OCI-LY7 (cell line): Measurements from ENCODE around the gene IGF1R. TPM values are rescaled to one million over a fixed set of nuclear protein-coding genes. Genes with fewer than 3 reads are reported as not detected.

Experiments used
- BruUV-seq: library from RNA; stranded (reverse); fragments of 400-500 nt; replicated peaks from 2 replicates; lab custom pipeline; 2021; lab: Mats Ljungman, UMichigan
- CTCF ChIA-PET: fragments of 300-600 bp; sonication (Branson Sonifier 250); formaldehyde crosslinking; loops from one replicate; lab custom pipeline; 2022; ENCODE audit warnings: antibody characterized with exemption; ENCODE audit not compliant: unreplicated experiment; lab: Charles Lee
- POLR2A ChIA-PET: fragments of 300-600 bp; sonication (Branson Sonifier 250); formaldehyde crosslinking; loops from one replicate; lab custom pipeline; 2022; ENCODE audit warnings: antibody characterized with exemption; lab: Charles Lee
- DNase-seq: peaks from one replicate; pipeline ENCODE4 v3.0.0-alpha.2; 2015; ENCODE audit warnings: low spot score
- H2AFZ ChIP-seq: fragments of 200-600 bp; sonication (generic), shearing (Covaris generic); 2 replicates; pipeline ENCODE4 v1.6.1; 2014; ENCODE audit warnings: mild to moderate bottlenecking, antibody characterized with exemption, low read length, moderate library complexity
- H3K27ac ChIP-seq: fragments of 200-600 bp; sonication (generic); 2 replicates; pipeline ENCODE4 v1.5.1; 2014; ENCODE audit warnings: mixed run types, low read depth, mild to moderate bottlenecking, moderate library complexity, low read length, inconsistent platforms; ENCODE audit not compliant: poor library complexity, severe bottlenecking
- H3K36me3 ChIP-seq: fragments of 200-600 bp; sonication (generic); 2 replicates; pipeline ENCODE4 v1.6.1; 2014; ENCODE audit warnings: mild to moderate bottlenecking, antibody characterized with exemption, low read length, moderate library complexity, mixed read lengths; ENCODE audit not compliant: insufficient read depth
- H3K4me1 ChIP-seq: fragments of 200-600 bp; sonication (generic); 2 replicates; pipeline ENCODE4 v1.5.1; 2014; ENCODE audit warnings: mild to moderate bottlenecking, low read length; ENCODE audit not compliant: insufficient read depth, poor library complexity, severe bottlenecking
- H3K4me2 ChIP-seq: fragments of 200-600 bp; sonication (generic); 2 replicates; pipeline ENCODE4 v1.6.1; 2014; ENCODE audit warnings: mild to moderate bottlenecking, low read length
- H3K4me3 ChIP-seq: fragments of 200-600 bp; sonication (generic); 2 replicates; pipeline ENCODE4 v1.5.1; 2014; ENCODE audit warnings: mild to moderate bottlenecking, low read depth, low read length; ENCODE audit not compliant: poor library complexity, severe bottlenecking
- H3K79me2 ChIP-seq: fragments of 200-600 bp; sonication (generic); 2 replicates; pipeline ENCODE4 v1.6.1; 2016; ENCODE audit warnings: low read depth, mild to moderate bottlenecking, low read length, moderate library complexity, mixed read lengths; ENCODE audit not compliant: insufficient read depth
- H3K9me2 ChIP-seq: fragments of 200-600 bp; sonication (generic); 2 replicates; pipeline ENCODE4 v1.6.1; 2016; ENCODE audit warnings: mild to moderate bottlenecking, low read length, mixed read lengths; ENCODE audit not compliant: insufficient read depth
- H3K9me3 ChIP-seq: fragments of 200-600 bp; sonication (generic); 2 replicates; pipeline ENCODE4 v1.6.1; 2014; ENCODE audit warnings: mild to moderate bottlenecking, mixed run types, low read length, mixed read lengths
- H4K20me1 ChIP-seq: fragments of 200-600 bp; sonication (generic); 2 replicates; pipeline ENCODE4 v1.6.1; 2014; ENCODE audit warnings: mild to moderate bottlenecking, antibody characterized with exemption, low read length, moderate library complexity, mixed read lengths; ENCODE audit not compliant: insufficient read depth
- EZH2phosphoT487 ChIP-seq: fragments of 200-600 bp; sonication (generic); IDR thresholded peaks from 2 replicates; pipeline ENCODE4 v1.6.1; 2018; ENCODE audit warnings: low read depth, borderline replicate concordance, mild to moderate bottlenecking, mixed run types, antibody characterized with exemption, low read length, moderate library complexity, mixed read lengths
- intact Hi-C: fragments of 100-400 bp; cut with micrococcal nuclease; formaldehyde crosslinking; loops from one replicate; pipeline ENCODE4 v1.10.0; 2022; ENCODE audit not compliant: unreplicated experiment
- total RNA-seq, 2 experiments: library from RNA; depleted of rRNA in 1 of 2; stranded (reverse); fragments of >200 nt in 1 of 2; shearing (Covaris generic) in 1 of 2; gene quantifications; 2 replicates each; pipeline ENCODE4 v1.2.3, GENCODE V29; 2014 to 2022
- TF ChIP-seq, protein P1 (sequence below): fragments of 200-600 bp; sonication (generic); conservative IDR thresholded peaks from 2 replicates; pipeline ENCODE4 v1.5.1; 2014; ENCODE audit warnings: mild to moderate bottlenecking, antibody characterized with exemption, low read length, moderate library complexity, mixed read lengths

IGF1R gene
- total RNA-seq, 2 experiments from 2014 or later: 26.5 to 29.1 TPM

DNA sequence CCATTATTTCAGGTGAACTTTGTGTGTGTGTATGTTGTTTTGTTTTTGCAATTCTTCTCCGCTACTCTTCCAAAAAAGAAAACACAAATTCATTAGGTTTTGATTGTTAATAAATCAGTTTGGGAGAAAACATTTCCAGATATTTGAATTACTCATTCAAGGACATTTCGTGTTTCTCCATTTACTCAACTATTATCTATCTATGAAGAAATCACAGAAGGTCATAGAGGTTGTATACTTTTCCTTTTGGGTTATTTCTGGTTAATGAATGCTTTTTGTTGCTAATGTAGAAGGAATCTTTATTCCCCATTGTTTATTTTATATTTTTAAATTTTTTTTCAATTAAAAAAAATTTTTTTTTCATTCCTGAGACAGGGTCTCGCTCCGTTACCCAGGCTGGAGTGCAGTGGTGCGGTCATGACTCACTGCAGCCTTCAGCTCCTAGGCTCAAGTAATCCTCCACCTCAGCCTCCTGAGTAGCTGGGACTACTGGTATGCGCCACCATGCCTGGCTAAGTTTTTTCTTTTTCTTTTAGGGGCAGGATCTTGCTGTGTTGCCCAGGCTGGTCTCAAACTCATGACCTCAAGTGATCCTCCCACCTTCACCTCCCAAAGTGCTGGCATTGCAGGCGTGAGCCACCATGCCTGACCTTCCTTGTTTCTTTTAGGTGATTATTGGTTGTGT, 28.4 kb downstream of the IGF1R start:
- DNase-seq: no peak
- ChIA-PET POLR2A (no interaction called here), CTCF (no interaction called here)
- Histone ChIP-seq H3K9me2 (no peaks in the 10 kb centered on the region), H3K9me3 (no peaks in the 10 kb centered on the region), H3K79me2 (no peaks in the 10 kb centered on the region), H3K36me3 (no peaks in the 10 kb centered on the region), H3K27ac (no peak overlapping the region), H3K4me1 (no peaks in the 10 kb centered on the region), H3K4me3 (no peak overlapping the region), H2AFZ (no peak overlapping the region), H4K20me1 (peaks cover 17% of the 10 kb centered on the region; the same call in 1 of the 2 replicates), H3K4me2 (no peak overlapping the region)
- no peak for TF ChIP-seq EZH2phosphoT487
- TF ChIP-seq, protein P1, sequence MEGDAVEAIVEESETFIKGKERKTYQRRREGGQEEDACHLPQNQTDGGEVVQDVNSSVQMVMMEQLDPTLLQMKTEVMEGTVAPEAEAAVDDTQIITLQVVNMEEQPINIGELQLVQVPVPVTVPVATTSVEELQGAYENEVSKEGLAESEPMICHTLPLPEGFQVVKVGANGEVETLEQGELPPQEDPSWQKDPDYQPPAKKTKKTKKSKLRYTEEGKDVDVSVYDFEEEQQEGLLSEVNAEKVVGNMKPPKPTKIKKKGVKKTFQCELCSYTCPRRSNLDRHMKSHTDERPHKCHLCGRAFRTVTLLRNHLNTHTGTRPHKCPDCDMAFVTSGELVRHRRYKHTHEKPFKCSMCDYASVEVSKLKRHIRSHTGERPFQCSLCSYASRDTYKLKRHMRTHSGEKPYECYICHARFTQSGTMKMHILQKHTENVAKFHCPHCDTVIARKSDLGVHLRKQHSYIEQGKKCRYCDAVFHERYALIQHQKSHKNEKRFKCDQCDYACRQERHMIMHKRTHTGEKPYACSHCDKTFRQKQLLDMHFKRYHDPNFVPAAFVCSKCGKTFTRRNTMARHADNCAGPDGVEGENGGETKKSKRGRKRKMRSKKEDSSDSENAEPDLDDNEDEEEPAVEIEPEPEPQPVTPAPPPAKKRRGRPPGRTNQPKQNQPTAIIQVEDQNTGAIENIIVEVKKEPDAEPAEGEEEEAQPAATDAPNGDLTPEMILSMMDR: no peak
- intact Hi-C loops: no loop called here
- no TSS peak for BruUV-seq

DNA sequence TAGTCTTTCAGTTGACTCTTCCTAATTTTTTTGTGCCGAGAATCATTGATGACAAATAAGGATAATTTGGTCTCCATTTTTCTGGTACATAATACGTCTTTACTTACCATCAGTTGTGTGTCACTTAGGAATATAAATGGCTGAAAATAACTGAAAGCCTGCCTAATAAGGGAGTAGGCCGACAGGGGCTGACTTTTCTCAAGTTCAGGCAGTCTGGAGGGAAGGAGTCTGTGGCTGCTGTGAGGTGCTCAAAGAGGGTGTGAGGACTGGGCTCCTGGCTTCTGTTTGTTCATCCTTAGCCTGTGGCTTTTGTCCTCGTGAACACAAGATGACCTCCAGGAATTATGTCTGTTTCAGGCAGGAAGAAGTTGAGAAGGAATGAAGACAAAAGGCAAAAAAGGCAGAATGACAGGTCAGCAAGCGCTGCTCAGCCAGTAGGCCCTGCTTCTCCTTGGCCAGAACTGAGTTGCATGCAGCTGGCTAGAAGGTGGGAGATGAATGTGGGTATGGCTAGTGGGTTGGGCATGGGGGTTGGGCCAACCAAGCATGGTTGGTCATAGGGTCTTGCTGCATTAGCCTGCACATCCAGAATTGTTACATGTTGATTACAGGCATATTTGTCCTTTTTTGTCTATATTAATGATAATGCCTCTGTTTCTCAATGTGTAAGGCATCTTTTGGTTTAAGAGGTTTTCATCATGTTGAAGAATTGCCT, 29.2 kb downstream of the IGF1R start:
- Histone ChIP-seq H4K20me1 (peaks cover 20% of the 10 kb centered on the region; the same call in 1 of the 2 replicates), H3K9me2 (no peaks in the 10 kb centered on the region), H3K36me3 (no peaks in the 10 kb centered on the region), H3K9me3 (no peaks in the 10 kb centered on the region), H2AFZ (no peak overlapping the region), H3K4me2 (no peak overlapping the region), H3K4me1 (no peaks in the 10 kb centered on the region), H3K79me2 (no peaks in the 10 kb centered on the region), H3K27ac (no peak overlapping the region), H3K4me3 (no peak overlapping the region)
- no TSS peak for BruUV-seq
- POLR2A ChIA-PET: no interaction called here
- no peak for TF ChIP-seq EZH2phosphoT487
- TF ChIP-seq, protein P1: no peak
- DNase-seq: no peak
- CTCF ChIA-PET: no interaction called here
- intact Hi-C loops: no loop called here

DNA sequence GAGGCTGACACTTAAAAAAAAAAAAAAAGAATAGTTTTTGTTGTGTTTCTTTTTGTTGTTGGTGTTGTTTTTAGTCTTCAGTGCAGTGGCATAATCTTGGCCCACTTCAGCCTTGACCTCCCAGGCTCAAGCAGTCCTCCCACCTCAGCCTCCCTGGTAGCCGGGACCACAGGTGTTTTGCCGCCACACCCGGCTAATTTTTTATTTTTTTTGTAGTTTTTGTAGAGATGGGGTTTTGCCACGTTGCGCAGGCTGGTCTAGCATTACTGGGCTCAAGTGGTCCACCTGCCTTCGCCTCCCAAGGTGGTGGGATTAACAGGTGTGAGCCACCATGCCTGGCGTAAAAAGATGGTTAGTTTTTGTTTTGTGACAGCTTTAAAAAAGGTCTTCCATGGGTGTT, 30.1 kb downstream of the IGF1R start:
- no peak for DNase-seq
- peaks cover 17% of the 10 kb centered on the region; the same call in 1 of the 2 replicates for H4K20me1 ChIP-seq
- no peak overlapping the region for H2AFZ ChIP-seq
- no peaks in the 10 kb centered on the region for H3K36me3 ChIP-seq
- intact Hi-C loops: no loop called here
- H3K9me3 ChIP-seq: no peaks in the 10 kb centered on the region
- ChIA-PET CTCF (no interaction called here), POLR2A (interaction anchor here (0.6 kb wide), 1 partner anchor 215 kb away, joined by 4 read pairs; no protein-coding TSS in a partner anchor)
- no peak overlapping the region for H3K4me2 ChIP-seq
- H3K27ac ChIP-seq: no peak overlapping the region
- no peaks in the 10 kb centered on the region for H3K79me2 ChIP-seq
- no peak overlapping the region for H3K4me3 ChIP-seq
- H3K9me2 ChIP-seq: no peaks in the 10 kb centered on the region
- H3K4me1 ChIP-seq: no peaks in the 10 kb centered on the region
- TF ChIP-seq EZH2phosphoT487: no peak
- TF ChIP-seq, protein P1: no peak
- no TSS peak for BruUV-seq
